ENCODE measurements around the gene UNC13A.

The UNC13A gene

GRCh38 chr19:17627161-17627560 lies 61.0 kb downstream of the UNC13A start:
- no peak for ATAC-seq
- TF ChIP-seq PATZ1 (CRISPR knock-in tag; IDR thresholded peaks at IDR 0.05; ENCODE audit: borderline replicate concordance) (no peak), POU6F1 (CRISPR knock-in tag; IDR thresholded peaks at IDR 0.05; ENCODE audit: borderline replicate concordance, low read depth) (no peak), SNAI2 (CRISPR knock-in tag; IDR thresholded peaks at IDR 0.05) (no peak), CSRNP3 (CRISPR knock-in tag; IDR thresholded peaks at IDR 0.05) (no peak), ZNF565 (CRISPR knock-in tag; conservative IDR thresholded peaks at IDR 0.05; ENCODE audit: low read depth) (no peak)

GRCh38 chr19:17626456-17627015 lies 61.6 kb downstream of the UNC13A start:
- ATAC-seq, result no peak
- TF ChIP-seq SNAI2 (CRISPR knock-in tag; IDR thresholded peaks at IDR 0.05) (no peak), ARNTL (CRISPR knock-in tag; IDR thresholded peaks at IDR 0.05; ENCODE audit: borderline replicate concordance, low read depth) (no peak), ZFP3 (CRISPR knock-in tag; IDR thresholded peaks at IDR 0.05) (no peak), CSRNP3 (CRISPR knock-in tag; IDR thresholded peaks at IDR 0.05) (no peak), ESRRG (CRISPR knock-in tag; IDR thresholded peaks at IDR 0.05) (no peak), ZNF565 (CRISPR knock-in tag; conservative IDR thresholded peaks at IDR 0.05; ENCODE audit: low read depth) (no peak), CSDC2 (CRISPR knock-in tag; IDR thresholded peaks at IDR 0.05) (no peak), ZNF8 (CRISPR knock-in tag; IDR thresholded peaks at IDR 0.05) (no peak), ZNF70 (CRISPR knock-in tag; IDR thresholded peaks at IDR 0.05) (no peak), GLIS3 (CRISPR knock-in tag; IDR thresholded peaks at IDR 0.05) (no peak), PPARA (CRISPR knock-in tag; IDR thresholded peaks at IDR 0.05; ENCODE audit: borderline replicate concordance) (no peak), ZC3H10 (CRISPR knock-in tag; IDR thresholded peaks at IDR 0.05) (no peak), PATZ1 (CRISPR knock-in tag; IDR thresholded peaks at IDR 0.05; ENCODE audit: borderline replicate concordance) (no peak), RARB (CRISPR knock-in tag; IDR thresholded peaks at IDR 0.05) (no peak)

GRCh38 chr19:17625980-17626379 lies 62.2 kb downstream of the UNC13A start:
- TF ChIP-seq SNAI2 (CRISPR knock-in tag; IDR thresholded peaks at IDR 0.05), result no peak
- ATAC-seq, result no peak

GRCh38 chr19:17625043-17625442 lies 63.1 kb downstream of the UNC13A start:
- no peak for ATAC-seq
- TF ChIP-seq ZNF8 (CRISPR knock-in tag; IDR thresholded peaks at IDR 0.05) (no peak), CREB5 (CRISPR knock-in tag; IDR thresholded peaks at IDR 0.05; ENCODE audit: low read depth) (no peak), TOX (CRISPR knock-in tag; IDR thresholded peaks at IDR 0.05; ENCODE audit: borderline replicate concordance) (no peak), ZC3H10 (CRISPR knock-in tag; IDR thresholded peaks at IDR 0.05) (no peak), TCF4 (CRISPR knock-in tag; IDR thresholded peaks at IDR 0.05; ENCODE audit: borderline replicate concordance) (no peak), POU6F1 (CRISPR knock-in tag; IDR thresholded peaks at IDR 0.05; ENCODE audit: borderline replicate concordance, low read depth) (no peak), ESRRG (CRISPR knock-in tag; IDR thresholded peaks at IDR 0.05) (no peak), ARNTL (CRISPR knock-in tag; IDR thresholded peaks at IDR 0.05; ENCODE audit: borderline replicate concordance, low read depth) (no peak), GLIS3 (CRISPR knock-in tag; IDR thresholded peaks at IDR 0.05) (no peak), OSR1 (CRISPR knock-in tag; IDR thresholded peaks at IDR 0.05) (no peak), CSDC2 (CRISPR knock-in tag; IDR thresholded peaks at IDR 0.05) (no peak), ZFP3 (CRISPR knock-in tag; IDR thresholded peaks at IDR 0.05) (no peak), ISL1 (CRISPR knock-in tag; IDR thresholded peaks at IDR 0.05) (no peak)
